ENCODE results near the gene SYT14.
"Not testable (repeated sequence)": the region's sequence is repeated elsewhere in the genome, so short reads cannot be mapped to it uniquely, and the experiment has no call there.

The SYT14 gene

GRCh38 chr1:210112906-210113305, 174.9 kb downstream of the SYT14 start:
- DNase-seq (ENCODE audit: low read depth, low spot score): not testable (repeated sequence)

DNA sequence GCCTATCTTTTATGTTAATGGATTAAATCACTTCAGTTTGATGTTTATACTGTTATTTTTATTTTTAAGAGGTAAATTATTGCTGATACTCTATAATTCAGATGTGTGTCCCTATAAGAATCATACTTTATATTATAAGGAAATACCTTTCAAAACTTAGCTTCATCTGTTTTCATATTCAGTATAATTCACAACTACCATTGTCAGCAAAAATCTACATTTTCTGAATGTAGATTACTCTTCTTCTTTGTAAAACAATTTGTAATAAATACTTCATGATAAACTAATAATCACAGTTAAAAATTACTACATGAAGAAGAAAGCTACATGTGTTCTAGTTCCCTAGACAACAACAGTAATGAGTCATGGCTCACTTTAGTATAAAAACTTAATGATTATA, 179.2 kb downstream of the SYT14 start:
- no peak for DNase-seq (ENCODE audit: low read depth, low spot score)

- DNase-seq (ENCODE audit: low read depth, low spot score): no peak
Observed at GRCh38 chr1:210117681-210118170, 179.7 kb downstream of the SYT14 start.

DNA sequence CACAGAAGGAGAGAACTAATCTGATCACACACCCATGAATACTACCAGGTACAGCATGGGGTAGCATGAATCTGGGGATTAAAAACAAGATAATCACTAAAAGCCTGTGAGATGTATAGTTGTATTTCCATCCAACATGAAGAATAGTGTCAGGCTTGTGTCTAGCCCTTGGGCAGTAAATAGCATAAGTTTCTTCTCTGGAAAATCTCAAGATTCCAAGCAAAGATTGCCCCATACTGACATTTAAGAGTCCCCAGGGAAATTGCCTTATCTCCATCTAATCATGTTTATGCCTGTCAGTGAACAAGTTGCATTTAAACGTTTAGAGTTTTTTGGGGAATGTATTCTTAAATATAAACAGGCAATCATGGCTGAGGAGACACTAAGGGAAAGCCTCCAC, 185.4 kb downstream of the SYT14 start:
- DNase-seq (ENCODE audit: low read depth, low spot score): no peak

GRCh38 chr1:210123924-210124589, 186.0 kb downstream of the SYT14 start:
- DNase-seq (ENCODE audit: low read depth, low spot score): no peak

DNA sequence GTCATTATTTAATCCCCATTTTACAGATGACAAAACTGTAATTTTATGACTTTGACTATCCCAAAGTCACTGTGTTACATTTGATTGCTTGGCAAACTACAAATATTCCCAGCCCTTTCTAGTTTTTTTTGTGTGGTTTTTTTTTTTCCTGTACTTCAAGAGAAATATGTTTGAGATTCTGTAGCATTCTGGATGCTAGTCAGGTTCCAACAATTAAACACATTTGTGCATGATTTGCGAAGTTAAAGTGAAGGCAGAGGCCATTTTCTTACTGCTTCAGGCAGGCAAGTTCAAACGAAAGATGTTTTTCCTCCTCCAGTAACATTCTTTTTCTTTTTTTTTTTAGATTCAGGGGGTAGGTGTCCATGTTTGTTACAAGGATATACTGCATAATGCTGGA, 186.7 kb downstream of the SYT14 start:
- DNase-seq (ENCODE audit: low read depth, low spot score): no peak

GRCh38 chr1:210125143-210125542, 187.1 kb downstream of the SYT14 start:
- no peak for DNase-seq (ENCODE audit: low read depth, low spot score)

DNA sequence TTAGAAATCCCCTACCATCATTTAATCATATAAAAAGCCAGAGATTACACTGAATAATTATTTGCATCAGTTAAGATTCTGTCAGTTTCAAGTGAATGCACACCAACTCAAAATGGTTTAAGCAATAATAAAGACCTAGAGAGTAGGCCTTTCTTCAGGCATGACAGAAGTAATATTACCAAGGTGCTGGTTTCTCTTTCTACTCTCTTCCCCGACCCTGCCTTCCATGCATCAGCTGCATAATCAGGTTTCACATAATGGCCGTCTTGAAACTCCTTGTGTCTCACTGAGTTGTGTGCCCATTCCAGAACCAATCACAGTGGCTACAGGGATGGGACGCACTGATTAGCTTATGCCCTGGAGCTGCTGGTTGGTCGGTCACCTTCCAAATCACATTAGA, 191.1 kb downstream of the SYT14 start:
- DNase-seq (ENCODE audit: low read depth, low spot score): no peak

- DNase-seq (ENCODE audit: low read depth, low spot score): no peak
Observed at GRCh38 chr1:210129759-210130158, 191.7 kb downstream of the SYT14 start.

DNA sequence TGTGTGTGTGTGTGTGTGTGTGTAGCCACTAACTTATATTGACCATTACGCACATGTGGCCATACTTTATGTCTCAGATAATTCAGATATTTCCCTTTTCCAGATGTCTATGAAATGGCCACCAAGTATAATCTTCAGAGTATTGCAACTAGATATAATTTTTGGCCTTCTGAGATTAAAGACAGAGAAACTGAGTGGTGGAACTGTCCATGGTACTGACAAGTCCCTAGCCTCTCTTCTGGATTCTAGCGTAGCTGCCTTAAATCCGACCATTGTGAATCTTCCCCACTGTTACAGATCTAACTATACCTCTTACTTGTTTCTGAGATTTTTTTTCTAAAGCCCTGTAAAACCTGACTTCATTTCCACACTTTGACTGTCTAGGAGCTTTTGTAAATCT, 194.6 kb downstream of the SYT14 start:
- DNase-seq (ENCODE audit: low read depth, low spot score): no peak

- no peak for DNase-seq (ENCODE audit: low read depth, low spot score)
Observed at GRCh38 chr1:210143465-210144062, 205.5 kb downstream of the SYT14 start.

DNA sequence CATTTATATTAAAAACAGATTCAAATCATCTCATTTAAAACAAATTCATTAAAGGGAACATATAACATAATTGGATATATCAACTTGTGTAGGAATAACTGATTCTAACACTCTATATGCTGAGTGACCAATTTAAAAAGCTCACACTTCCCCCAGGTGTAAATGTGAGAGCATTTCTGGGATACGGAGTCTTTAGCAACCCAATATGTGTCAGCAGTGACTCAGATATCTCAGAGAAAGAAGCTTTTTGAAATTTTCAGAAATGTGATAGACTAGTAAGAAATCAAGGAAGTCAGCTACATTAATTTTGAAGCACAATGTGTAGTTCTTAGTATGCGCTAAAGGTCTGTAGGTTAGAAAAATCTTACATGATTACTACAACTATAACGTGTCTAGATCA, 206.7 kb downstream of the SYT14 start:
- no peak for DNase-seq (ENCODE audit: low read depth, low spot score)

GRCh38 chr1:210151052-210151672, 213.1 kb downstream of the SYT14 start:
- DNase-seq (ENCODE audit: low read depth, low spot score): no peak

DNA sequence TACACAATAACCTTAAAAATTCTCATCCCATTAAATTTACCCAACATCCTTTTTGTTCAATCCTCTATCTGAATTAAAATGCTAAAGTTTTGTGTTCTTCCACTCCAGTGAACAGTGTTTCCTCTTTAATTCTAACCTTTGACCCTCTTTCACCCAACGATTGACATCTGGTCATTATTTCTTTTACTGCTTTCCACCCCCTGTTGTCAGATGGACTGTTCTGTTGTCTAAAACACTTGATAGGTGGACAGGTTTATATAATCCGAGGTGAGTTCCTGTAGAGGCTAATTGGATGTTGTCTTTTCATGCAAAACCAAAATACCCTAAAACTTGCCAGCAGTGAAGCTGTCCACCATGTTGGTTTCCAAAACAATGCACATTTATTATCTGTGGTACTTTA, 221.2 kb downstream of the SYT14 start:
- DNase-seq (ENCODE audit: low read depth, low spot score): no peak

DNA sequence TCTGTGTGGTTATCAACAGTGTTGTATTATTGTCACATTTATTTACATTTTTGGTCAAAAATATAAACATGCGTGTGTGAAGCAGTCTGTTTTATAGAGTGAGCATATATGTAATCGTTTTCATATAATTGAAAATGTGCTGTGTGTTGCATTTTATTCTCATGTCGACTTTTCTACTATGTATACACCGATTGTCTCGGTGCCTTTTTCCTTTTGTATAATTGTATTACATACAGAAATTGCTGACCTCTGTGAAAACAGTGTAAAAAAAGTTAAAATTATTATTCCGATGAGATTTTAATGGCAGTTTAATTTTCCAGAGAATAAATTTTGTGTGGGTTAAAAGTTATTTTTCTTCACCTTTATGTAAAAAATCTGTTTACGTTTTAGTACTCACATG, 232.2 kb downstream of the SYT14 start:
- DNase-seq (ENCODE audit: low read depth, low spot score): no peak

DNA sequence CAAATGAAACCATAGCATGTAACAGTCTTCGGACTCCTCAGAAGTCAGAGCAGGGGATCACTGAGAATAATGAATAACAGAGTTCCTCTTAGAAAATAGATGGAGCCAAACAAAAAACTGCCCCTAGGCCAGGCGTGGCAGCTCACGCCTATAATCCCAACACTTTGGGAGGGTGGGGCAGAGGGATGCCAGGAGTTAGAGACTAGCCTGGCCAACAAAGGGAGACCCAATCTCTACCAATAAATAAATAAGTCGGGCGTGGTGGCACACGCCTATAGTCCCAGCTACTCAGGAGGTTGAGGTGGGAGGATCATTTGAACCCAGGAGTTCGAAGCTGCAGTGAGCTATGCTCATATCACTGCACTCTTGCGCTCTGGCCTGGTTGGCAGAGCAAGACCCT, 236.1 kb downstream of the SYT14 start:
- no peak for DNase-seq (ENCODE audit: low read depth, low spot score)

- no peak for DNase-seq (ENCODE audit: low read depth, low spot score)
Observed at GRCh38 chr1:210185063-210185462, 247.0 kb downstream of the SYT14 start.

DNA sequence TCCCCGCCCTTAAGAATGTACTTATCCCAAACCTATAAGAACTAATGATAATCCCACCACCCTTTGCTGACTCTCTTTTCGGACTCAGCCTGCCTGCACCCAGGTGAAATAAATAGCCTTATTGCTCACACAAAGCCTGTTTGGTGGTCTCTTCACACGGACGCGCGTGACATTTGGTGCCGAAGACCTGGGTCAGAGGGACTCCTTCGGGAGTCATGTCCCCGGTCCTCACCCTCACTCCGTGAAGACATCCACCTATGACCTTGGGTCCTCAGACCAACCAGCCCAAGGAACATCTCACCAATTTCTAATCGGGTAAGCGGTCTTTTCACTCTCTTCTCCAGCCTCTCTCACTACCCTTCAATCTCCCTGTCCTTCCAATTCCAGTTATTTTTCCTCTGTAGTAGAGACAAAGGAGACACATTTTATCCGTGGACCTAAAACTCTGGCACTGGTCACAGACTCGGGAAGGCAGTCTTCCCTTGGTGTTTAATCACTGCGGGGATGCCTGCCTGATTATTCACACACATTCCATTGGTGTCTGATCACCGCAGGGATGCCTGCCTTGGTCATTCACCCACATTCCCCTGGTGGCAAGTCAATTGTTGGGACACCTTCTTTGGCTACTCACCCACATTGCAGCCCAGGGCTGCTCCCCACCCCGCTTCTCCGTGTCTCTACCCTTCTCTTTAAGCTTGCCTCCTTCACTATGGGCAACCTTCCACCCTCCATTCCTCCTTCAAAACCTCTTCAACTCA, 250.0 kb downstream of the SYT14 start:
- not testable (repeated sequence) for DNase-seq (ENCODE audit: low read depth, low spot score)

DNA sequence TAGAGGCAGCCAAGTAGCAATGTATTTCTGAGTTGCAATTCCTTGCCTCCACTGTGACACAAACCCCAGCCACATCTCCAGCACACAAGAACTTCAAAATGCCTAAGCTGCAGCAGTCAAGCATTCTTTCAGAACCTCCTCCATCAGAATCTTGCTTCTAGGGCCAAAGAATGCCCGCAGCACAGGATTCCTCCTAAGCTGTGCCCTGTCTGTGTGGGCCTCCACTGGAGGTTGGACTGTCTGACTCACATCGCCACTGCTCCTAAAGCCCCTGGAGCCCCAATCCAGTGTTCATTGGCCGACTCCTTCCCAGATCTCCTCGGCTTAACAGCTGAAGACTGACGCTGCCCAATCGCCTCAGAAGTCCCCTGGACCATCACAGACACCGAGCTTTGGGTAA, 251.4 kb downstream of the SYT14 start:
- DNase-seq (ENCODE audit: low read depth, low spot score): no peak

DNA sequence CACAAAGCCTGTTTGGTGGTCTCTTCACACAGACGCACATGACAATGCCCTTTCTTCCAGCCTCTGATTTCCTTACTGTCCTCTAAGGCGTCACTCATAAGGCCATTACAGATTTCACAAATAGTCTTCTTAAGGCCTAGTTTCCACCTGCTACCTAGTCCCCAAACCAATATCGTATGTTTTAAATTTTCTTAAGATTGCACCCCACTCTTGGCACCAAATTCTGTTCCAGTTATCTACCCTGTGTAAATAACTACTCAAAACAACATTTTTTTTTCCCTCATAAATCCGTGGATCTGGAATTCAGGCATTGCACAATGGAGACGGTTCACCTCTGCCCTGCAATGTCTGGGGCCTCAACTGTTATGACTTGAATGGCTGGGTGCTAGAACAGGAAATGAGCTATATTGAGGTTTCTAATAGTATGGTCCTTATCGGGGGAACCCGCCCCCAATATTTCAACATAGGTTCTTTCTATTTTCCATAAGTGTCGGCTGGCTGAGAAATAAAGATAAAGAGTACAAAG, 257.7 kb downstream of the SYT14 start:
- no peak for DNase-seq (ENCODE audit: low read depth, low spot score)

GRCh38 chr1:210196266-210196665, 258.2 kb downstream of the SYT14 start:
- DNase-seq (ENCODE audit: low read depth, low spot score): not testable (repeated sequence)

DNA sequence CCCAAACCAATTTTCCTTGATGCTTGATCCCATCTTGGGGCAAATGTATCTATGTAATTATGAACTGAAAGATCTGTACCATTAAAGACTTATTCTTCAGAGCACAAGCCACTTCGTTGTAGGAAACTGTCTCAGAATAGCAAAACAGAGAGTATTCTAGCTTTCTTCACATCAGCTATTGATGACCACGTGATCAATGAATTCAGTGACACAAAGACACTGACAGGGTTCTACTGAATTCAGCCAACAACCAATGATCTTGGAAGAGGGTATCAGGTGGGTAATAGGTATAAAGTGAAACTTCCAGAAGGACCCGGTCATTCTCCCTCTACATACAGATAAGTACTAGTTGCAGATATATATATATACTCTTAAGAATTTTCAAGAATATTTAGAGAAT, 260.8 kb downstream of the SYT14 start:
- DNase-seq (ENCODE audit: low read depth, low spot score): no peak

Data from activated CD4-positive, CD25-positive, alpha-beta regulatory T cell treated with anti-CD3 and anti-CD28 coated beads, Interleukin-2, amount 50 U/mL, for 16 hours (primary cell).